Measurements from ENCODE around the gene TGM1.

DNA sequence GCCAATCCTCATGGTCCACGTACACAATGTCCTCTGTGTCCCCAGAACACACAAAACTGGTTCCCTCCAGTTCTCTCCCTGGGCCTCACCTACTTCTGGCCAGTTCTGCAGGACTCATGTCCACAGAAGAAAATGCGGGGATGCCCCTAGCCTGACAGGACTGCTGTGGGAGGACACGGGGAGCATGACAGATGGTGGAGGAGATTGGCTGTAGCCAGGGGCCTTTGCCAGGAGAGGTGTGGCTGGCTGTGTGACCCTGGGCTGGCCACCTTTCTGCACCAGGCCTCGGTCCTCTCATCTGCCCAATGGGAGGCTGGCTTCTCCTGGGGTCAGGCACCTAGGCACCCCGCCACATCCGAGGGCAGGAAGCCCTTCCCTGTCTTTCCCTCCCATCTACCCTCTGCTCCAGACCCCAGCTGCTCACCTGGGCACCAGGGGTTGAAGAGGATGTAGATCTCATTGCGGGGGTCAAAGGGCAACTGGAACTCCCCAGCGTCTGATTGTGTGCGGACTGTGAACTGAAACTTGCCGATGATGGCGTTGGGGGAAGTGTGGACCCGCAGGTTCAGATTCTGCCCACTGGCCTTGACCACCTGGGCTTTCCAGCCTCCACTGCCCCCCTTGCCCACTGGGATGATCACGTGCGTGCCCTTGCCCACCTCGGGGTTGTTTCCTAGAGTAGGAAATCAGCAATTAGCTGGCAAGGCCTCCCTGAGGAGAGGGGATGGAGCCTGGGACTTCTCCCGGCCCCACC, 2.8 kb downstream of the TGM1 start:
- TF ChIP-seq POLR2A (IDR thresholded peaks at IDR 0.05; ENCODE audit: low read depth): no peak
- TF ChIP-seq, protein P1, sequence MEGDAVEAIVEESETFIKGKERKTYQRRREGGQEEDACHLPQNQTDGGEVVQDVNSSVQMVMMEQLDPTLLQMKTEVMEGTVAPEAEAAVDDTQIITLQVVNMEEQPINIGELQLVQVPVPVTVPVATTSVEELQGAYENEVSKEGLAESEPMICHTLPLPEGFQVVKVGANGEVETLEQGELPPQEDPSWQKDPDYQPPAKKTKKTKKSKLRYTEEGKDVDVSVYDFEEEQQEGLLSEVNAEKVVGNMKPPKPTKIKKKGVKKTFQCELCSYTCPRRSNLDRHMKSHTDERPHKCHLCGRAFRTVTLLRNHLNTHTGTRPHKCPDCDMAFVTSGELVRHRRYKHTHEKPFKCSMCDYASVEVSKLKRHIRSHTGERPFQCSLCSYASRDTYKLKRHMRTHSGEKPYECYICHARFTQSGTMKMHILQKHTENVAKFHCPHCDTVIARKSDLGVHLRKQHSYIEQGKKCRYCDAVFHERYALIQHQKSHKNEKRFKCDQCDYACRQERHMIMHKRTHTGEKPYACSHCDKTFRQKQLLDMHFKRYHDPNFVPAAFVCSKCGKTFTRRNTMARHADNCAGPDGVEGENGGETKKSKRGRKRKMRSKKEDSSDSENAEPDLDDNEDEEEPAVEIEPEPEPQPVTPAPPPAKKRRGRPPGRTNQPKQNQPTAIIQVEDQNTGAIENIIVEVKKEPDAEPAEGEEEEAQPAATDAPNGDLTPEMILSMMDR (IDR thresholded peaks at IDR 0.05): no peak
